NCI-H146 treated with DMSO at 0.1 percent for 48 hours (cell line): ENCODE results near the gene RANBP10.

Experiments
- DNase-seq: peaks from one replicate; lab custom pipeline; 2025; ENCODE audit not compliant: unreplicated experiment; lab: John Stamatoyannopoulos, UW

Gene RANBP10

GRCh38 chr16:67679935-67680897 lies 126.1 kb downstream of the RANBP10 start:
- DNase-seq = no peak

GRCh38 chr16:67678354-67679023 lies 127.9 kb downstream of the RANBP10 start:
- no peak for DNase-seq

- no peak for DNase-seq
These were observed 128.6 kb downstream of the RANBP10 start for GRCh38 chr16:67677712-67678111.

GRCh38 chr16:67676939-67677338 lies 129.4 kb downstream of the RANBP10 start:
- DNase-seq = no peak

GRCh38 chr16:67676516-67676915 lies 129.8 kb downstream of the RANBP10 start:
- no peak for DNase-seq

- no peak for DNase-seq
These were observed 130.4 kb downstream of the RANBP10 start for GRCh38 chr16:67675999-67676398.

- no peak for DNase-seq
These were observed 130.8 kb downstream of the RANBP10 start for GRCh38 chr16:67675579-67675935.

GRCh38 chr16:67674851-67675578 lies 131.3 kb downstream of the RANBP10 start:
- DNase-seq = no peak

GRCh38 chr16:67673712-67674580 lies 132.4 kb downstream of the RANBP10 start:
- DNase-seq = no peak
